Gastroesophageal sphincter (tissue), 3 donors: ENCODE measurements around the gene FARS2.

Experiments
- EP300 ChIP-seq: sonication (generic); formaldehyde crosslinking; IDR thresholded peaks from one replicate; pipeline ENCODE4 v1.6.1; 2017; ENCODE audit warnings: antibody characterized with exemption, mild to moderate bottlenecking
- POLR2A ChIP-seq, 2 donors: fragments of 450-650 bp; IDR thresholded peaks; one replicate each; pipeline ENCODE4 v1.6.1; 2017; ENCODE audit warnings: antibody characterized with exemption in 2 of 2, mild to moderate bottlenecking in 2 of 2, moderate library complexity in 1 of 2
- TF ChIP-seq, protein P1 (sequence below), 4 experiments: fragments of 200-600 bp in 2 of 4; fragments of 450-650 bp in 2 of 4; sonication (generic) in 1 of 4; IDR thresholded peaks; one replicate each; pipeline ENCODE4 v1.5.1; 2017 to 2019; ENCODE audit warnings: antibody characterized with exemption in 4 of 4, mild to moderate bottlenecking in 2 of 4, moderate library complexity in 2 of 4

DNA sequence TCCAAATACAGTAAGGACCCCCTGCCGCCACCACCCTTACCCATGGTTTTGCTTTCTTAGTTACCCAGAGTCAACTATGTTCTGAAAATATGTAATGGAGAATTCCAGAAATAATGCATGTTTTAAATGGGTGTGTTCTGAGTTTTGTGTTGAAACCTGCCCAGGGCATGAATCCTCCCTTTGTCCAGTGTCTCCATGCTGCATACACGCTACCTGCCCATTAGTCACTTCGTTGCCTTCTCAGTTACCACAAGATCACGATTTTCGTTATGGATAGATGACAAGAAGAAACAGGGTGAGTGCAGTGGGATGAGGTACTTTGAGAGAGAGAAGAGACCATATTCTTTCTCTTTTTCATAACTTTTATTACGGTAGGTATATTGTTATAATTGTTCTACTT lies 10.6 kb downstream of the FARS2 start:
- TF ChIP-seq, protein P1, sequence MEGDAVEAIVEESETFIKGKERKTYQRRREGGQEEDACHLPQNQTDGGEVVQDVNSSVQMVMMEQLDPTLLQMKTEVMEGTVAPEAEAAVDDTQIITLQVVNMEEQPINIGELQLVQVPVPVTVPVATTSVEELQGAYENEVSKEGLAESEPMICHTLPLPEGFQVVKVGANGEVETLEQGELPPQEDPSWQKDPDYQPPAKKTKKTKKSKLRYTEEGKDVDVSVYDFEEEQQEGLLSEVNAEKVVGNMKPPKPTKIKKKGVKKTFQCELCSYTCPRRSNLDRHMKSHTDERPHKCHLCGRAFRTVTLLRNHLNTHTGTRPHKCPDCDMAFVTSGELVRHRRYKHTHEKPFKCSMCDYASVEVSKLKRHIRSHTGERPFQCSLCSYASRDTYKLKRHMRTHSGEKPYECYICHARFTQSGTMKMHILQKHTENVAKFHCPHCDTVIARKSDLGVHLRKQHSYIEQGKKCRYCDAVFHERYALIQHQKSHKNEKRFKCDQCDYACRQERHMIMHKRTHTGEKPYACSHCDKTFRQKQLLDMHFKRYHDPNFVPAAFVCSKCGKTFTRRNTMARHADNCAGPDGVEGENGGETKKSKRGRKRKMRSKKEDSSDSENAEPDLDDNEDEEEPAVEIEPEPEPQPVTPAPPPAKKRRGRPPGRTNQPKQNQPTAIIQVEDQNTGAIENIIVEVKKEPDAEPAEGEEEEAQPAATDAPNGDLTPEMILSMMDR (IDR thresholded peaks at IDR 0.05), result no peak
- TF ChIP-seq POLR2A (IDR thresholded peaks at IDR 0.05) (no peak), EP300 (no peak)
